COLO829 (cell line): ENCODE data around the gene GREB1L.

Experiments used
- DNase-seq: peaks from one replicate; pipeline ENCODE4 v3.0.0; 2012; ENCODE audit warnings: low spot score

Gene GREB1L

DNA sequence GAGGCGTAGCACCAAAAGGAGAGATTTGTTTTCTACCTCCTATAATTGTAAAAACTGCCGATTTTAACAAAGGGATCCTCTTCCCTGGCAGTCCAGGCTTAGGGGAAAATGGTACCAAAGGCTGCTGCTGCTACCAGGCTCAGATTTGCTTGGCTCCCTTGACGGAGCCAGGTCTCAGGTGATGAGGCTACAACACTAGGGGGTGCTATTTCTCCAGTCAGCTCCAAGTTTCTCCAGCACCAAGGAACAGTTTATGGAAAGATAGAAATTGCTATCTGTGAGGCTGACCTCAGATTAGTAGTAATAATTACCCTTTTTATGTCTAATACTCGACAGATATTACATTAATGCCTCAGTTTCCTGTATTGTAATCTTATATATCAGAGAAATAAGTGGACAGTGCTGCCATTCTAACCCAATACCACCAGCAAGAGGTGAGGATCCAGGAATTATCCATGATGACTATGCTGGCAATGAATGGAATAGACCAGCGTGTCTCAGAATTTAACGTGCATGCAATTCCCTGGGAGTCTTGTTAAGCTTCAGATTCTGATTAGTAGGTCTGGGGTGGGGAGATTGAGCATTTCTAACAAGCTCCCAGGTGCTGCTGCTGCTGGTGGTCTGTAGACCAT is 247.2 kb downstream of the GREB1L start:
- DNase-seq = peak; percentile 46

- DNase-seq = no peak
These were observed 248.0 kb downstream of the GREB1L start for GRCh38 chr18:21489919-21490495.

DNA sequence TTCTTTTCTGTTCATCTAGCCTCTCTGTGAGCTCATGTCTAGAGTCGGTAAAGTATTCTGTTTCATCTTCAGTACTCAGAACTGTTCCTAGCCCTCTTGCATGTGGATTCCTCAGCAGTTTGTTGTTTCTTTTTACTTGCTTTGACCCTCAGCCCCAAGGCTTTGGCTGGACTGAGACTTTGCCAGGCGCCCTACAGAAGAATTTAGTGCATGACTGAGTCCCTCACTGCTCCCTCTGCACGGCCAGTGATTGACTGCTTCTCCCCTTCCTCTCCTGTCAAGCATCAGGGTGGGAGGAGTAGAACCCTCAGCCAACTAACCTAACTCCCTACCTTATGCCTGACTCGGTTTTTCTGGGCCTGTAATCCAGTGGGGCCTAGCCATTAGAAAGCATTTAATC is 248.7 kb downstream of the GREB1L start:
- DNase-seq = no peak

GRCh38 chr18:21496277-21496835 is 254.3 kb downstream of the GREB1L start:
- DNase-seq = no peak

DNA sequence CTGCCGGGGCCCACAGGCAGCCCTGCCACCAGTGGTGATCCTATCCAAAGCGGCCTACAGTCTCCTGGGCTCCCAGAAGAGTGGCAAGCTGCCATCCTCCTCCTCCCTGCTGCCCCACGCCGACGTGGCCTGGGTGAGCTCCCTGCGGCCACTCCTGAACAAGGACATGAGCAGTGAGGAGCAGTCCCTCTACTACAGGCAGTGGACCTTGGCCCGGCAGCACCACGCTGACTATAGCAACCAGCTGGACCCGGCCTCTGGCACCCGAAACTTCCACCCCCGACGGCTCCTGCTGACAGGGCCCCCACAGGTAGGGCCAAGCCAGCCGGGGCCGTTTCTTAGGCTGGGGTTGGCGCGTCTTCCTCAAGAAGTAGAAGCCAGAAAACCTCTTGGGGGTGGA is 258.0 kb downstream of the GREB1L start:
- DNase-seq = no peak

GRCh38 chr18:21502661-21503060 is 260.6 kb downstream of the GREB1L start:
- no peak for DNase-seq

DNA sequence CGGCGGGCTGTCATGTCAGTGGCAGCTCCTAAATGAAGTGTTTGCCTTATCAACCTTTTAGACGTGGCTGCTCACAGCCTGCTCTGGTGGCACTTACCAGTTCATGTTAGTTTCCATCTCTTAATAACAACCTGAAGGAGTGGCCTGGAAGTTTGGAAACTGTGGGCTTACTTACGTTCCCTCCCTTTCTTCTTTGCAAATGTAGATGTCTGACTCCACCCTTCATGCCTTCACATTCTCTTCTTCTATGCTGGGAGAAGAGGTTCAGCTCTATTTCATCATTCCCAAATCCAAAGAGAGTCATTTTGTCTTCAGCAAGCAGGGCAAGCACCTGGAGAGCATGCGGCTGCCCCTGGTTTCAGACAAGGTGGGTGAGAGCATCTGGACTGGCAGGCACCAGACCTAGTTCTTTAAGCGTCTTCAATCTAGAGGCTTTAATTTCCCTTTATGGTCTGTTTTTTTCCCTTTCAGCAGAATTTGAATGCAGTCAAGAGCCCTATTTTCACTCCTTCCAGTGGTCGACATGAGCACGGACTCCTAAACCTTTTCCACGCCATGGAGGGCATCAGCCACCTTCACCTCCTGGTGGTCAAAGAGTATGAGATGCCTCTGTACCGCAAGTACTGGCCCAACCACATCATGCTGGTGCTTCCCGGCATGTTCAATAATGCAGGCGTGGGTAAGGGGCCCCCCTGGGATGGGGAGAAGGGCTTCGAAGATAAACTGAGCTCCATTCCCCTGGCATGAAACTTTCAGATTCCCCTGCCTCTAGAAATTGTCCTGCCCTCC is 266.1 kb downstream of the GREB1L start:
- no peak for DNase-seq

DNA sequence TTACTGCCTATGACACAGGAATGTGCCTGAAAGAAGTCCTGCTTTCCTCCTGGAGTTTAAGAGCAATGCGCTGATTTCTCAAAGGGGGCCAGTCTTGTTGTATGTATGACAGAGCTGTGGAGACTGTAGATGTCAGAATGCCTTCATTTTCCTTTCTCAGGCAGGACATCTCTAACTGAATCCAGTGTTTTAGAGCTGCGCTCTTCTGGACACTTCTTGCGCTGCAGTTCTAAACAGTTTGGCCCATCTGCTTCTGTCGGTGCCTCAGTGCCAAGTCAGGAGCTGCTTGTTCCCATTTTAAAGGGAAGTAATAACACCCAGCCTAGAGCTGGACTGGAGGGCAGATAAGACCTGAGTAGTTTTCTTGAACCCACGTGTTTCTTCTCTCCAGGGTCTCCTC is 267.0 kb downstream of the GREB1L start:
- DNase-seq = no peak

- DNase-seq = no peak
These were observed 271.3 kb downstream of the GREB1L start for GRCh38 chr18:21513292-21513691.

DNA sequence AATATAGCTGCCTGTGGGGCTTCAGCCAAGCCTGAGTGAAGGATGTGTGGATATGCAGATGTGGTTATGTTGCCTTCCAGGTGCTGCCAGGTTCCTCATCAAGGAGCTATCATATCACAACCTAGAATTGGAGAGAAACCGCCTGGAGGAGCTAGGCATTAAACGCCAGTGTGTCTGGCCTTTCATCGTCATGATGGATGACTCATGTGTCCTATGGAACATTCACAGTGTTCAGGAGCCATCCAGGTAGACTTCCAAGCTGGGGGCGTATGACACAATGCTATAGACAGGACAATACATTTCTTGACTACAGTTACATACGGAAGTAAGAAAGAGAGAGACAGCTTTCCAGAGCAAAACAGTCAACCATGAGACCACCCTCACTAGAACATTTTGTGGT is 271.7 kb downstream of the GREB1L start:
- no peak for DNase-seq

DNA sequence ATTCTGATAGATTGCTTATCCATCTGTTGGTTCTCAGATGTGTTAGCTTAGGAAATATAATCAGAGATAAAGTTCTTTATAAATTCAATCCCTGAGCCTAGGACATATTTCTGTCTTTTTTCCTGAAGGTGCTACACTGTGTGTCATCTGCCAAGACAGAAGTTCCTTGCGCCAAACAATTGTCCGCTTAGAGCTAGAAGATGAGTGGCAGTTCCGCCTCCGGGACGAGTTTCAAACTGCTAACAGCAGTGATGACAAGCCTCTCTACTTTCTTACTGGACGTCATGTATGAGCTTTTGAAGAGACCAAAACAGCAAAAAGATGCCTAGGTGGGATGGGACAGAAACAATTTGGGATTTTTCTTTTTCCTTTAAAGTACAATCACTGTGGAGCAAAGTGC is 280.5 kb downstream of the GREB1L start:
- DNase-seq = no peak

GRCh38 chr18:21525916-21526315 is 283.9 kb downstream of the GREB1L start:
- no peak for DNase-seq

- no peak for DNase-seq
These were observed 284.4 kb downstream of the GREB1L start for GRCh38 chr18:21526463-21526862.

- no peak for DNase-seq
These were observed 292.3 kb downstream of the GREB1L start for GRCh38 chr18:21534327-21534726.

- no peak for DNase-seq
These were observed 296.2 kb downstream of the GREB1L start for GRCh38 chr18:21538230-21538629.

DNA sequence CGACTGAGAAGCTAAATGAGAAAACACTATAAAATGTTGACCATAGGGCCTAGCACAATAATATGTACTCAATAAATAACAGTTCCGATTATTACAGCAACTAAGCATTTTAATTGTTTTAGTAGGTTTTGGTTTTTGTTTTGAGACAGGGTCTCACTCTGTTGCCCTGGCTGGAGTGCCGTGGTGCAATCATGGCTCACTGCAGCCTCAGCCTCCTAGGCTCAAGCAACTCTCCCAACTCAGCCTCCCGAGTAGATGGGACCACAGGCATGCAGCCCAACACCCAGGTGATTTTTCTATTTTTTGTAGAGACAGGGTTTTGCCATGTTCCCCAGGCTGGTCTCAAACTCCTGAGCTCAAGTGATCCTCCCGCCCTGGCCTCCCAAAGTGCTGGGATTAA is 304.4 kb downstream of the GREB1L start:
- no peak for DNase-seq

DNA sequence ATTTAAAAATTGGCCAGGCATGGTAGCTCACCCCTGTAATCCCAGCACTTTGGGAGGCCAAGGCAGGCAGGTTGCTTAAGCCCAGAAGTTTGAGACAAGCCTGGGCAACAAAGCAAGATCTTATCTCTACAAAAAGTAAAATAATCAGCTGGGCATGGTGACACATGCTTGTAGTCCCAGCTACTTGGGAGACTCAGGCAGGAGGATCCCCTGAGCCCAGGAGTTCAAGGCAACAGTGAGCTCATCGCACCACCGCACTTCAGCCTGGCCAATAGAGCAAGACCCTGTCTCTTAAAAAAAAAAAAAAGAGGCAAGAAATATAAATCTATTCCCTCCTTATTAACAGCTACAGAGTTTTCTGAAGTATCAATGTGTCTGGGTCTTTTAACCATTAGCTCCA is 306.6 kb downstream of the GREB1L start:
- no peak for DNase-seq

DNA sequence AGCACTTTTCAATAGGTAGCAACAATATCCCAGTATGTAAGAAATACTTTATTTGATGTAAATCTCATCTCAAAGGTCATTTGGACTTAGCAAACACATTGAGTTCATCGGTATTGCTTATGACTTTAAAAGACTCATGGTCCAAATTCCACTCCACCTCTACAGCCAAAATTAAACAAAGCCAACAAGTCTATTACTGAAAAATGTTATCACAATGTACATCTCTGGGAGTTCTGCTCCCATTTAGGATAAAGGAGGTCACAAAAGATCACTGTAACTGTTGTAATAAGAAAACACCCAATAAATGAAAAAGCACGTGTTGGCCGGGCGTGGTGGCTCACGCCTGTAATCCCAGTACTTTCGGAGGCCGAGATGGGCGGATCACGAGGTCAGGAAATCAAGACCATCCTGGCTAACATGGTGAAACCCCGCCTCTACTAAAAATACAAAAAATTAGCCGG is 308.5 kb downstream of the GREB1L start:
- no peak for DNase-seq

DNA sequence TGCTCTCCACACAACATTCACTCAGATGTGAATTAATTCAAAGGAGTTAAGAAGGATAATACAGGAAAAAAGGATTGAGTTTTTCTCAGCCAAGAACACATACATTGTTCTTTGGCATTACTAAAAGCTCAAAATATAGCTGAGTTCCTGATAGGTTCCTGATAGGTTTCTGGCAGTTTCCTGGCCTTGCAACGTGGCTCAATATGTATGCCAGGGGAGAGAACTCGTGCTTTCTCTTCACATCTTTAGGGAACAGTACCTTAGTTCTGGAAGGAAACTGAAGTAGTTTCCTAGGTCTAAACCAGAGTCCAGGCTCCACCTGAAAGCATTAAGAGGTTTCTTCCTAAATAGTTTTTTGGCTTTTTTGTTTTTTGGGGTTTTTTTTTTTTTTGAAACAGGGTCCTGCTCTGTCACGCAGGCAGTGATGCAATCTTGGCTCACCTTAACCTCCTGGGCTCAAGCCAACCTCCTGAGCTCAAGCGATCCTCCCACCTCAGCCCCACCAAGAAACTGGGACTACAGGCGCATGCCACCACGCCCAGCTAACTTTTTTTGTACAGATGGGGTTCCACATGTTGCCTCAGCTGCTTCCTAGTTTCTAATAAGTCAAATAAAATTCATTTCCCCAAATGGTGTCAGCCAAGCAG is 315.7 kb downstream of the GREB1L start:
- DNase-seq = no peak

DNA sequence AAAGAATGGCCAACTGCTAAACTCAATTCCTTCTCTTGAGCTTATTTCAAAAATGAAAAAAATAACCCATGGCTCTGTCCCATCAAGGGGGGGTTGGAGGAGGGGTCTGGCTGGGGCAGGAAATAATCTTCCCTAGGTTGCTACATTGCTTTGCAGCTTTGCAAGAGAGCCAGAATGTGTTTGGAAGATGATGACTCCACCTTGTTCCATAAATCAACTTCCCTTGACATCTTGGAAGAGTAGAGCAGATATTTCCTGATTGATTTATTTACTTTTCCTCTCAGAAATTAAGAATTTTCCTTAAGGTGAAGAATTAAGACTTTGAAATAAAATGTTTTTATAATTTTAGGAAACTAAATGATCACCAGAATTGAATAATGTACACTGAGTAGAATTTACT is 317.2 kb downstream of the GREB1L start:
- no peak for DNase-seq

GRCh38 chr18:21571772-21572171 is 329.7 kb downstream of the GREB1L start:
- DNase-seq = no peak
